Fibroblast of lung (primary cell): ENCODE results near the gene RNF145.

Experiments used
- CTCF ChIP-seq, 2 donors: IDR thresholded peaks in 1 of 2; conservative IDR thresholded peaks in 1 of 2; 1 replicate in 1 of 2; 2 replicates in 1 of 2; pipeline ENCODE4 v1.5.1; 2011 to 2012; ENCODE audit warnings: low read length in 2 of 2, control low read depth in 1 of 2, inconsistent platforms in 1 of 2, low read depth in 1 of 2, mild to moderate bottlenecking in 1 of 2
- EZH2 ChIP-seq: IDR thresholded peaks from 2 replicates; pipeline ENCODE4 v1.5.1; 2012; ENCODE audit warnings: low read length, control low read depth, mild to moderate bottlenecking; ENCODE audit errors: missing control alignments

GRCh38 chr5:159244890-159245289 lies 35.5 kb upstream of the RNF145 start:
- no peak for TF ChIP-seq CTCF (conservative IDR thresholded peaks at IDR 0.05 in 1 of 2, IDR thresholded peaks at IDR 0.05 in 1 of 2; ENCODE audit: low read depth in 1 of 2, low read length in 2 of 2)
- TF ChIP-seq EZH2: no peak
